ENCODE measurements around the gene SEPTIN5.
A peak's percentile ranks its signal among the peaks of the same experiment; 100 is the strongest.

The SEPTIN5 gene

GRCh38 chr22:19706661-19707151 lies 7.6 kb upstream of the SEPTIN5 start:
- DNase-seq, result no peak

DNA sequence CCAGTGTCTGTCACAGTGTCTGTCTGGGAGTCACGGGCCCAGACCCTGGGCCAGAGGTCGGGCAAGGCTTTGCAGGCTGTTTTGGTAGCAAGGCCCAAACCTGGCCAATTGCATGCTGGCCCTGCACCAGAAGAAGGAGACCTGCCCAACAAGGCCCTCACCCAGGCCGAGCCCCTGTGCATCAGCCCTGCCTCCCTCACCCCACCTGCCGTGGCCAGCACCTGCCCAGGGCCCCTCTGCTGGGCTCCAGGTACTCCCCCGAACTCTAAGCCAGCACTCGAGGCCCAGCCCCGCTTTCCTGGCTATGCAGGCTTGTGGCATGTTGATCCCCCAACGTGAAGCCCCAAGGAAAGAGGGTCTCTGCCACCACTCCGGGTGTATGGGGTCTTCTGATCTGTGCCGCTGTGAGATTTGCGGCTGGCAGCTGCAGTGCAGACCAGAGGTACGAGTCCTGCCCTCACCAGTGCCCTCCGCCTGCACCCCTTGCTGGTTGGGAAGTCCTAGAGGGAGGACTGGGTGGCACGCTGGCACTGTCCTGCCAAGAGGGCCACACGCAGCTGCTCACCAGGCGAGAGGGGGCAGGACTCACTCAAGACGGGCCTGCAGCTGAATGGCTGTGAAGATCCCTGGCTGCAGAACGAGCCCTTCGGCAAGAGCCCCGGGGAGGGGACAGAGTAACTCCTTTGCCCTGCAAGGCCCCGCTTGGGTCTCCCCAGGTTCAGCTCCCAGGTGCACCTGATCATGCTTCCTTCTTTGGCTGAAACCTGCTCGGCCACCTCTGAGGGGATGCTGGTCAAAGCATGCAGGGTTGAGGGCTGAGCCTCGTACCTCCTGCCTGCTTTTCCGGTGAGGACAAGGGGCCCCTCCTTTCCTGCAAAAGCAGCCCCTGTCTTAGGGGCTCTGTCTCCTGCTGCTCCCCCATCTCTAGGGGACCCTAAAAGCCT lies 6.7 kb upstream of the SEPTIN5 start:
- no peak for DNase-seq

GRCh38 chr22:19708321-19709011 lies 5.8 kb upstream of the SEPTIN5 start:
- no peak for DNase-seq

GRCh38 chr22:19709063-19709769 lies 5.1 kb upstream of the SEPTIN5 start:
- no peak for DNase-seq

- no peak for DNase-seq
These were observed 4.1 kb upstream of the SEPTIN5 start for GRCh38 chr22:19710020-19710768.

DNA sequence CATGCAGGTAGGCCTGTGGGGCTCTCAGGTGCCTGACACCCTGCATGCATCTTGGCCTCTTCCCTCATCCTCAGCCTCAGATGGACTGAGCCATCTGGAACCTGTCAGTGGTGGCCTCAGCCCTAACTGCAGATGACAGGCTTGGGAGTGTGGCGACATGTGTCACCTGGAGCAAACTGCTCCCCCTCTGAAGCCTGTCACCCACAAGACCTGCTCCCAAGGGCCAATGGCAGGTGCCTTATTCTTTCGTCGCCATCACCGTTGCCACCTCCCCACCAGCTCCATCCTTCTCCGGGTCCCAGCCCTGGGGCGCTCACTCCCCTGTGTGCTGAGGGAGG lies 3.6 kb upstream of the SEPTIN5 start:
- DNase-seq, result no peak

DNA sequence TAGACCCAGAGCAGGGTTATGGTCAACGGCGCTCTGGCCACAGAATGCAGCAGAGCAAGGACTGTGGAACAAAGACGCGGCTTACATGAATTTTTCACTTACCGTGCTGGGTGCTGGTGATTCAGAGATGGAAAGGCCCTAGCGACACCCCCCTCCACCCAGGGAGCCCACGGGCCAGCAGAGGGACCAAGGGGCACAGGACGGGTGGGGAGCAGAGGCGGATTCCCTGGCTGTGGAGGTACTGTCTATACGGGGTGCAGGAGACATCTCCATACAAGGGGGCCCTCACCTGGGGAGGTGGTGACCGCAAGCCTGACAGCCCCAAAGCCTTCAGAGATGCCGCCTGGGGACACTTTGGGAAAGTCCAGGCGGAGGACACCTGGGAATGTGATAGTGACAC lies 1.1 kb upstream of the SEPTIN5 start:
- no peak for DNase-seq

GRCh38 chr22:19713650-19714311 lies 522 bp upstream of the SEPTIN5 start:
- DNase-seq, result no peak

DNA sequence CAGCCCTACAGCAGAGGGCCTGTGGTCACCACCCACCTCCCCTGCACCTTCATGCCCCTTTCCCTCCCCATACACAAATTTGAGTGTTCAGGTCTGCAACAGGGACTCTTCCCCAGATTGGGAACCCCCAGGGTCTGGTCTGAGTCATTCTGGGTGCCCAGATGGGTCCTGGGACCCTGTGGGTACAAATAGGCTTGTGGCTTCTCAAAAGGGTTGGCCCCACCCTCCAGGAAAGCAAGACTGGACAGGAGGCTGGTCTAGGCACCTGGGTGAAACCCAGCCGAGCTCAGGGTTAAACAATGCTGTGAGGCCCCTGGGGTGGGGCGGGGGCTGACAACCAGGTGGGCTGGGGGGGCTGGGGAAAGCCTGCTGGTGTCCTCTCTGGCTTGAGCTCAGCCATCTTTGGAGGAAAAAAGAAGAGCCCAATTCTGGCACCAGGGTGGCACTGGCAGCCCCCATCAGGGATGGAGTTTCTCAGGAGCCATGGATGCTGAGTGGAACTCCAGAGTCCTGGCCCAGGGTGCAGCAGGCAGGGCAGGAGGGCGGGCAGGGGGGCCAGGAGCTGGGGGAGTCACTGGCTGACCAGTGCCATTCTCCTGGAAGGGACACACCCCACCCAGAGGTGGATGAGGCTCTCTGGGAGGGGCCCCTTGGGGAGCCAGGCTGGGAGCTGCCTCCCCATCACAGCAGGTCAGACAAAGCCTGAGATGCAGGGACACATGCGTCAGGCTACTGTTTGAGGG lies 1.1 kb downstream of the SEPTIN5 start:
- DNase-seq, result no peak

DNA sequence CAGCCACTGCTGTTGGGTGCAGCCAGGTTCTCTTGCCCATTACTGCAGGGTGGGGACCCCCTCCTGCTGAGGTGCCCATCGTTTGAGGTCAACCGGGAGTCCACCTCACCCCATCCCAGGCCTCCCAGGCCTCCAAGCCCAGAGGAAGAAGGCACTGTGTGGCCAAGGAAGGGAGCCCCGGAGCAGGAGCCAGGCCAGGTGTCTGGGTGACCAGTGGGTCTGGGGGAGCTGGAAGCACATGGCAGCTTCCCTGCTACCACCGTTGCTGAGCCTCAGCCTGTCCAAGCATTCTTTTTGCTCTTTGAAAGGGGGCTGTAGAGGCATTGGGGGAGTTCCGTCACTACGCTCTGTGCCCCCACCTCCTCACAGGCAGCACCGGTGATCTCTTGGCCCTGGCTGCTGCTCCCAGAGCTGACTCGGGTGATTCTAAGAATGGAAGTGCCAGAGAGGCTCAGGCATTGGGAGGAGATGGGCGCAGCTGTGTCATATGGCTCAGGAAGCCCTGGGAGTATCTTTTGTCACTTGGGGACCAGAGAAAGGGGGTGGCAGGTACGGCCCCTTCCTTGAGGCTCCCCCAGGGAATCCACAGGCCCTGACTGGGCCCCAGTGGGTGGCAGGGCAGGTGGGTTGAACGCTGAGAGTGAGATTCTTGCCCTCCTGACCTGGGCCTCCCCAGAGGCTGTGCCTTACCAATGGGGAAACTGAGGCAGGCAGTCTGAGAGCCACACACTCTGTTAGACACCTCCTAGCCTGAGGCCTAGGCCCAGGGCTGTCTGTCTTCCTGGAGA lies 1.9 kb downstream of the SEPTIN5 start:
- no peak for DNase-seq

- DNase-seq, result no peak
These were observed 2.5 kb downstream of the SEPTIN5 start for GRCh38 chr22:19716829-19717105.

GRCh38 chr22:19717181-19717580 lies 2.9 kb downstream of the SEPTIN5 start:
- DNase-seq, result no peak

DNA sequence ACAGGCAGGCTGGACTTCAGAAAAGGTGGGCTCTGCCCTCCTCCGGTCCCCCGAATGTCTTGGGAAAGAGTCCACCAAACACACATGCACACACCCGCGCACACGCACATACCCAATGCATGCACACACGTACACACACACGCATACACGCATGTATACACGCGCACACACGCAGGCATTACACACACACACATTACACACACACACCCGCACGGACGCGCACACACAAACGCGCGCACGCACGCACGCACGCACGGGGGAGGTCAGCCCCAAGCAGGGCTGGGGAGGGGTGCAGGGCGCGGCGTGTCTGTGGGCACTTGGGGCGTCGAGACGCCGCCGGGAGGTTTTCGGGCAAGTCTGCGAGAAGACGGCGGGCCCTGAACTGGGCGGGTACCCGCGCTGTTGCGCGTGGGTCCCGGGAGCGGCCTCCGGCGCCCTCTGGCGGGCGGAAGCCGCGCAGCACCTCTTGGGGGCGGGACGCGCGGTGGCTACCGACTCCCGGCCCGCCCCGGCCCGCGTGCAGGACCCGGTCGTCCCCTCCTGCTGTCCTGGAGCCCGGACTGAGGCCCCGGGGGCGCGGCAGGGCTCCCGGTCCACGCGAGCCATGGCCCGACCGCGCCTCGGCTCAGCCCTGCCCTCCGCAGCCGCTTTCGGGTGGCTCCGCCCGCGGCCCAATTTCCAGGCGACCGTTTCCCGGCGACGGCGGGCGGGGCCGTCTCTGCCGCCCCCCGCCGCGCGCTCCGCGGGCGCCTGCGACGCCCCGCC lies 3.6 kb downstream of the SEPTIN5 start:
- peak; percentile 26 for DNase-seq

DNA sequence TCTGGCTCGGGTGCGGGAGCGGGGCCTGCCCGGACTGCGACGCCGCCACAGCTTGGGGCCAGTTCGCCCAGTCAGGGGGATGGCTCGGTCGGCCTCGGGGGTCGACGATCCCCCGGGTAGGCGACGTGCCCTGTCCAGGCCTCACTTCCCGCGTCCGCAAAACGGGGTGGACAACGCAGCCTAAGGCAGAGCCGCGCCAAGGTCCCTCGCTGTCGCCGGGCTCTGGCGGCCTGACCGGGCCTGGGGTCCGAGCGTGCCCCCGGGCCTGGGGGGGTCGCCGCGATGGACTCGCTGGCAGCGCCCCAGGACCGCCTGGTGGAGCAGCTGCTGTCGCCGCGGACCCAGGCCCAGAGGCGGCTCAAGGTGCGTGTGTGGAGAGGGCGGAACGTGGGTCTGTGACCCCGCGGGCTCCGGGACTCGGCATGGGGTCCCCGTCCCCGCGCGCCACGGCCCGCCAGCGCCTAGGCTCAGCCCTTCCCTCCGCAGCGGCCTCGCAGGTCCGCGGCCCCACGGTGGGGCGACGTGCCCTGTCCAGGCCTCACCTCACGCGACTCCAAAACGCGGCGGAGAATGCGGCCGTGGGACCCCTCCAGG lies 4.2 kb downstream of the SEPTIN5 start:
- DNase-seq, result no peak

DNA sequence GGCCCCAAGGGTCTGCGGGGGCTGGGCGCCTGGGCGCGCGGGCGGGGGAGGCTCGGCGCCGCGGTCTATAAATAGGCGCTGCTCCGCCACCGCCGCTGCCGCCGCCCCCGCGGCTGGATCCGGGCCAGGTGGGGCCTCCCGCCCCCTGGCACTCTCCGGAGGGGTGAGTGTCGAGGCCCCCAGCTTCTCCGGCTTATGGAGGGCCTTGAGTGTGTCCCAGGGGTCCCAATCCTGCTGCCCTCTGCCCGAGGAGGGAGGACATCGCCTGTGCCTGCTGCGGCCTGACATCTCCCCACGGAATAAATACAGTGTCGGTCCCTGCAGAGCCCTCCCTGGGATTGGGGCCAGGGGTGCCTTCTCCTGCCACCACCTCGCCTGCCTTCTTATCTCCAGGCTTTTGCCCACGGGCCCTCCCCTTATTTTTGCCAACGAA lies 4.8 kb downstream of the SEPTIN5 start:
- no peak for DNase-seq

DNA sequence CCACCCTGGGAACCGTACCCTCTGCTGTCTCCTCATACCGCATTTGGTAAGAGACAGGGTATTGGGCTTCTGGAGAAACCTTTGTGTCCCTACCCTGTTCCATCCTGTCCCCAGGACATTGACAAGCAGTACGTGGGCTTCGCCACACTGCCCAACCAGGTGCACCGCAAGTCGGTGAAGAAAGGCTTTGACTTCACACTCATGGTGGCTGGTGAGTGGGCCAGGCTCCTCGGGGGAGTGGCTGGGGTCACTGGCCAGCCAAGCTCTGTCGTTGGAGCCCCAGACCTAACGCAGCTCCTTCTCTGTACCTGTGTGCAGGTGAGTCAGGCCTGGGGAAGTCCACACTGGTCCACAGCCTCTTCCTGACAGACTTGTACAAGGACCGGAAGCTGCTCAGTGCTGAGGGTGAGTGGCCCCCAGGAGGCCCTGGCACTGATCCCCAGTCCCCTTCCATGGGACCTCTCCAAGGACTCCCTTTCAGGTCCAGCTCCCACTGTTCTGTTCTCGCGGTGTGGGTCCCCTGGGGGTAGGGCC lies 5.3 kb downstream of the SEPTIN5 start:
- DNase-seq, result no peak

DNA sequence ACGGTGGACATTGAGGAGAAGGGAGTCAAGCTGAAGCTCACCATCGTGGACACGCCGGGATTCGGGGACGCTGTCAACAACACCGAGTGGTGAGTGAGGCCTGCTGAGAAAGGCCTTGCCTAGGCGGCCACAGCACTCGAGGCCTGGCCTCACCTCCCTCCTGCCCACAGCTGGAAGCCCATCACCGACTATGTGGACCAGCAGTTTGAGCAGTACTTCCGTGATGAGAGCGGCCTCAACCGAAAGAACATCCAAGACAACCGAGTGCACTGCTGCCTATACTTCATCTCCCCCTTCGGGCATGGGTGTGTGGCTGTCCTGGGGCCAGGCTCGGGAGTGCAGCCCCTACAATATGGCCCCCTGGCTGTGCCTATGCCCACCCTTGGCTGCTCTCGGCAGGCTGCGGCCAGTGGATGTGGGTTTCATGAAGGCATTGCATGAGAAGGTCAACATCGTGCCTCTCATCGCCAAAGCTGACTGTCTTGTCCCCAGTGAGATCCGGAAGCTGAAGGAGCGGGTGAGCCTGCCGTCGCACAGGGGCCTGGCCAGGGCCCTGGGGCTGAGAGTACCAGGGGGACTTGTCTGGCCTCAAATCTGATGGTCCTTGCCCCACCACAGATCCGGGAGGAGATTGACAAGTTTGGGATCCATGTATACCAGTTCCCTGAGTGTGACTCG lies 6.0 kb downstream of the SEPTIN5 start:
- no peak for DNase-seq

- no peak for DNase-seq
These were observed 6.7 kb downstream of the SEPTIN5 start for GRCh38 chr22:19720999-19721329.

Measured in NCI-H1048 (cell line).